GM19372 (cell line): ENCODE results near the gene PLEKHA4.
"Not testable (repeated sequence)": the region's sequence is repeated elsewhere in the genome, so short reads cannot be mapped to it uniquely, and the experiment has no call there.

Experiments used
- ATAC-seq: cut with Tn5 transposase; IDR thresholded peaks from one replicate; pipeline ENCODE4 v1.9.1; 2021; ENCODE audit warnings: mild to moderate bottlenecking, low read depth, moderate library complexity; ENCODE audit not compliant: unreplicated experiment

The PLEKHA4 gene

DNA sequence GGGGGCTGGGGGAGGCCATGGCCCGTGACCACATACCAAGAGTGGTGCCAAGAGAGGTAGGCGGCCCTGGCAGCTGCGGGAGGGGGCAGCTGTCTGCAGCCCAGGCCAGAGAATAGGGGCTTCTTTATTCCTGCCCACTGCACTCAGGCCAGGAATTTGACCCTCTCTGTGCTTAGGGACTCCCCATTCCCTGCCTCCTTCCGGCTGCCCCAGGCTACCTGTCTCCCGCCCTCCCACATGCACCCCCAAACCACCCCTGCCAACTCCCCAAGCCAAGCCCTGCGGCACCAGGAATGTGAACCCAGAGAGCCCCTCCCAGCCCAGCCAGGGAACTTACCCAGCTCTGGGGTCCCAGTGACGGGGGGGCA lies 687 bp downstream of the PLEKHA4 start:
- no peak for ATAC-seq

DNA sequence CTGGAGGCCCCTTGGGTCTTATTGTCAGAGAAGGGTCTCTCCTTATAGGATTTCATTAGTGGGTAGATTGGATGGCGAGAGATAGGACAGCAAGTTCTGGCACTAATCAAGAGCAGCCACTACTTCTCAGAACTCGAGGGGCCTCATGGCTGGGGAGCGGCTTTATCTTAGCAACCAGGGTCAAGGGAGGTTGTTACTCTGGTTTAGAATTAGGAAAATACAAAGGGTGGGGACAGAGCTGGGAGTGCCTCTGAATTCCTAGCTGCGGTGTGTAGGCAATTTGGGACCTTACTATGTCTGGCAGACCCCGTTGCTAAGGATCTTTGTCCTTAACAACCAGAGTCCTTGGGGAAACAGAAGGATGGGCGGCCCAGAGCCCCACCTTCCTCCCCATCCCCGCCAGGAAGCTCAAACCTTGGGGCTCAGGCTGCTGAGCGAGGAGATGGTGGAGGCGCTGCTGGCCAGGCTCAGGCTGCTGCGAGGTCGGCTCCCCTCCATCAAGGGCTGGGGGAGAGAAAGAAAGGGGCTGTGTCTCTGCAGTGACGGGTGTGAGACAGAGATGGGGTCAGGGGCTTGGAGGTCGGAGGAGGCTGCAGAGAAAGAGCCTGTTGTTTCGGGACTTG lies 1.2 kb downstream of the PLEKHA4 start:
- ATAC-seq, result no peak

DNA sequence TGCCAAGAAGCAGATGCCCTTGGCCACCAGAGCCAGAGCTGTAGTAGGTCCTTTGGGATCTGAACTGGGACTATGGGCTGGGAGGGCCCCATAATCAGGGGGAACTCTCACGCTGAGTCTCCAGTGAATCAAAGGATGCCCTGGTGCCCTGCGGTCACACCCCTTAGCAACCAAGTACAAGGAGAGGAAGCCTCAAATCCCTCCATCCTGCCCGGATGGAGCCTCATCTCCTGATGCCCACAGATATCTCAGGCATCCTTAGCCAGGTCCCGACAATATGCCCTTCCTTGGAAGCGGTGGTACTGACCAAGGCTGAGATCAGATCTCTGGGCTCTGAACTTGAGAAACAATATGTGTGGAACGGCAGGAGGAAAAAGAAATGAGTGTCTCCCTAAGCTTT lies 1.7 kb downstream of the PLEKHA4 start:
- ATAC-seq, result no peak

DNA sequence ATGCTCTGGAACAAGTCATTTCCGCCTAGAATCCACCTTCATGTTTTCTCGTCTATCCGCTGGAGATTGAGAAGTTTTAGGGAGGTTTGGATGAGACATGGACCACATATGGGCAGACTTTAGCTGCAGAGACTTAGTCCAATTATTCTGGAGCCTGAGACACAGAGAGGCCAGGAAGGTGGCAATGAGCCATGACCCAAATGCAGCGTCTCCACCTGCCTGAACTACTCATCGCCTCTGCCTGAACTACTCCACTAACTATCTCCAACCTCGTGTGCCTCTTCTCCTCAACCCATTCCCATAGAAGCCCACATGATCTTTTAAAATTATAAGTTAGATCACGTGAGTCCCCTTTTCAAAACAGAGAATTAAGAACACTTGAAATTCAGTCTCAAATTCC lies 5.6 kb downstream of the PLEKHA4 start:
- no peak for ATAC-seq

DNA sequence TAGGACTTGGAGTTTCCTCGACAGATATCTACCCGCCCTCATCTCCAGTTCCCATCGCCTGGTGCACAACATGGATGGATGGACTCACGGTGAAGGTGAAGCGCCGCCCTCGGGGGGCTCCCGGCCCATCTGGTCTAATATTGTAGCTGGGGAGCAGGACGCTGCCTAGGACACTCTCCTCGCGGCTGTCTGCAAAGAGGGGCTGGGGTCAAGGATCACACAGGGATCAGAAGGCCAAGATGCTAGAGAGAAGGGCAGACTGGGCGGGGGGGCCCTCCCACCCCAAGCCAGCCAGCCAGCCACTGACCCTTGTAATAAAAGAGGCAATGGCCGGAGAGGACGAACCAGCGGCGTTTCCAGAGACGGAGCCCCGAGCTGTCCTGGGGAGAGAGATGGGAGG lies 7.1 kb downstream of the PLEKHA4 start:
- no peak for ATAC-seq

DNA sequence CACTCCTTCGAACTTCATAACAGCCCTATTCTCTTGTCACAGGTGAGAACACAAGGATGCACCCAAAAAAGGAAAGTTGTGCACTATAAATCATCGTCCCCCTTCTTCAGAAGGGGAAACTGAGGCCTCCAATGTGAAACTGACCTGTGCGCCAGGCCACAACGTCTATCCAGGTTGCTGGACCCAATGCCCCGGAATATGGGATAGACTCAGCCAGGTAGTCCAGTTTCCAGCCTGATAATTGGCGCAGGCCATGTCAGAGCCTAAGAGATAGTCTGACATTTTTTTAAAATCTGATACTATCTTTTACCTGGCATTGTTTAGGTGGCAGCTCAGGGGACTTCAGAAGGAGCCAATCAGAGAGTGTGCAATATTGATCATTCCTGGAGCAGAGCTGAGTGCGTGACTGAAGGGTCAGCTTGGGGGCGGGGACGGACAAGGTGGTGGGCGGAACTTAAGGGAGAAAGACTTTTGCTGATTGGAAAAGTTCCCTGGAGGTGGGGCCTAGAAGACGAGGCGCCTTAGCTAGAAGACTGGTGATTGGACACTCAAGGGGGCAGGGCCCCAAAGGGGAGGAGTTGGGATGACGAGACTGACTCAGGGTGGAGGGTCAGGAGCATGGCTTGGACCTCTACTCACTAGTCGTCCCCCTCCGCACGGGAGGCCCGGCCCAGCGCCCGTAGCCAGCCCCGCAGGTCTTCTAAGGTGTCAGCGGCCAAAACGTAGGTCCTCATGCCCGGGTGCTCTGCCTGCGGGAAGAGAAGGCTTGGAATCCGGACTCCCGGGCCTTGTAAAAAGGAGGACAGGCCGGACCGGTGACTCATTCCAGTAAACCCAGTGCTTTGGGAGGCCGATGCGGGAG lies 8.5 kb downstream of the PLEKHA4 start:
- peak; percentile 79 for ATAC-seq

DNA sequence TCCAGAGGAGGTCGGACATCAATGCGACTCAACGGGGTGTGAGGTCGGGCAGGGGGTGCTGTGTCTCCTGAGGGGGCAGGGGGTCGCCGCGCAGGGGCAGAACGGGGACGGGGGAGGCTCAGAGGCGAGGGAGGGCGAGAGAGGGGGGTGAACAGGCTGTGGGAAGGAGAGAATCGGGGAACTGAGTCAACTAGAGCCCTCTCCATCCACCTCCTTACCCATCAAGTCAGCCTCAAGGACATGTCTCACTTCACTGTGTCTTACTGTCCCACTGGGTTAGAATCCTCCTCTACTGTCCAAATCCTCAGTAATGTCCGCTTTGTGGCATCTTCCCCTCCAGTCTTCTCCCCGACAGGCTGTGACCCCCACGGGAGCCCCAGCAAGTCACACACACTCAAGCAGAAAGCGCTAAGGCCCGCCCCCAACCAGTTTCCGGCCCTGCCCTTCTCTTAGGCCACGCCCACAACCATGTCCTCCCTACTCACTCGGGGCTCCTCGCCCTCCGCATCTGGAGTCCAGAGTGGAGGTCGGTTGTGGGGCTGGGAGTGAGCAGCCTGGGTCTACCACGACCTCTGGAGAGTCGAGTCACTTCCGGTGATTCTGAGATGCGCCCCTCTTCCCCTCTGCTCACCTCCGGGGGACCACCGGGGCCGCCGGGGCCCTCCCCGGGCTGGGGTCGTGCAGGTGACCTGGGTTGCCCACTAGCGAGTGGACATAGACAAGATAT lies 9.3 kb downstream of the PLEKHA4 start:
- ATAC-seq, result peak; percentile 67

DNA sequence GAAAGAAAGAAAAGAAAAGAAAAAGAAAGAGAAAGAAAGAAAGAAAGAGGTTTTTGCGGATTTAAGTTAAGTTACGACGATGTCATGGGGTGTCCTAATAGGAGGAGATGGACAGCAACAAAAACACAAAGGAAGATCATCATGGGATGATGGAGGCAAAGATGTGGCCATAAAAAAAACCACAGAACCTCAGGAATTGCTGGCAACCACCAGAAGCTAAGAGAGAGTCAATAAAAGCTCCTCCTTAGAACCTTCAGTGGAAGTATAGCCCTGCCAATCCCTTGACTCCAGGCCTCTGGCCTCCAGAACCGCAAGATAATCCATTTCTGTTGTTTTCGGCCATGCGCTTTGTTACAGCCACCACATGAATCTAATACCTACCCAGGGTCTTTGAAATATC lies 11.5 kb downstream of the PLEKHA4 start:
- no peak for ATAC-seq

DNA sequence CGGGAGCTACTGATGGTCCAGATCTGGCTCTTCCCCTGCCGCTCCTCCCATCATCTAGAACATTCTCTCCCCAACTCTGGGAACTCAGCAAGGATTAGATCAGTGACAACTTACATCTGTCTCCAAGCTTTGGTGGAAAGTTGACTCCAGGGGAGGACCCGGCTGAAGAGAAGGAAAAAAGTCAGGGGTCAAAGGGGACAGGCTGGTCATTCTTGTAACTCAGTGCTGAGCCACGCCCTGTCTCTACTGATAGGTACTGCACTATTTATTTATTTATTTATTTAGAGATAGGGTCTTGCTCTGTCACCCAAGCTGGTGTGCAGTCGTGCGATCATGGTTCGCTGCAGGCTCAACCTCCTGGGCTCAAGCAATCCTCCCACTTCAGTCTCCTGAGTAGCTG lies 14.3 kb downstream of the PLEKHA4 start:
- ATAC-seq, result no peak

DNA sequence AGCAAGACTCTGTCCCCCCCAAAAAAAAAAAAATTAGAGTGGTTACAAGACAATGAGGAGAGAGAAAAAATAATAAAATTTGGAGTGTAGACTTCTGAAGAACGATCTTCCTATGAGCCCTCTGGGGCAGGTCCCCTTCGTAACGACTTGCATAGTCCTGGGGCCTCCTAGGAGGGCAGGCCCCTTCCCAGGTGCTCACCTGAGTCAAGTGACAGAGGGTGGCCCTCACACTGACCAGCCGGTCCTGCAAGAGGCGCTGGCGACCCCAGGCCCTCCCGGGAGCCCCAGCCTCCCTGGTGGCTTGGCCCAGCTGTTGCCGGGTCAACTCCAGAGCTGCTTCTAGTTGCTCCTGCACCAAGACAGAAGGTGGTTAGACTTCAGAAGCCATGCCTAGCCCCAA lies 14.9 kb downstream of the PLEKHA4 start:
- no peak for ATAC-seq

DNA sequence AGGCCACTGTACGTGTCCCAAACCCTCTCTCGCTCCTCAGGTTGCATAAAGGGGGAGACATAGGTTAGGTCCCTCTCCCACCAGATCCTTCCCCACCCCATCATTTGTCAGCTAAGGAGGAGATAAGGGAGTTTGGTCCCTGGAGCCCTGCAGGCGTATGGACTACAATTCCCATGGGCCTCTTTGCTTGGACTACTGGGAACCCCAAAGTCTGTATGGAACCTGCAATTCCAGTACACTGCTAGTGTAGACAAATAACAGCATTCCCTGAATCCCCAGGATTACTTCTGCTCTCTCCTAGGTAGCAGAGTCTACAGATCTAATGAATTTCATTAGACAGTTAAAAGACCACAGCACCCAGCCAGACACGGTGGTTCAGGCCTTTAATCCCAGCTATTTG lies 16.1 kb downstream of the PLEKHA4 start:
- no peak for ATAC-seq

DNA sequence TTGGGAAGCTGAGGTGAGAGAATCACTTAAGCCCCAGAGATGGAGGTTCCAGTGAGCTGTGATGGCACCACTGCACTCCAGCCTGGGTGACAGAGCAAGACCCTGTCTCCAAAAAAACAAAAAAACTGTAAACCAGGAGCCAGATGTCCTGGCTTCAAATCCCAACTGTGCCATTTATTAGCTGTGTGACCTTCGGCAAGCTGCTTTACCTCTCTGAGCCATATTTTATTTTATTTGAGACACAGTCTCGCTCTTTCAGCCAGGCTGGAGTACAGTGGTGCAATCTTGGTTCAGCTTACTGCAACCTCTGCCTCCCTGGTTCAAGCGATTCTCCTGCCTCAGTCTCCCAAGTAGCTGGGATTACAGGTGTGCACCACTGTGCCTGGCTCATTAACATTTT lies 21.8 kb downstream of the PLEKHA4 start:
- not testable (repeated sequence) for ATAC-seq

DNA sequence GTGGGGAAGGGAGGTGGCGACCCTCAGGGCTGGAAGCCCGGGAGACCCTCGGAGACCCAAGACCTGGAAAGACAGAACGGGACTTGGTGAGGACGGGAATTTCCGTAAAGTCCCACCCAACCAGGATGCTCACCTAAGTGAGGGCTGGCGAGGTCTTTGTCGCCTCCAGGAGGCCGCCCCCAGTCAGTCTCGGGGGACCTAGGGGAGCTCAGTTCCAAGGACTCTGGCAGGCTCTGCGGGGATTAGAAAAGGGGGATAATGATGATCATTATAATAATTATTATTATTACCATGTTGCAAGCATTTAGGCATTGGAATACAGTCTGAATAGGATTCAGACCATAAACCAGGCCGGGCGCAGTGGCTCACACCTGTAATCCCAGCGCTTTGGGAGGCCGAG lies 23.0 kb downstream of the PLEKHA4 start:
- no peak for ATAC-seq

DNA sequence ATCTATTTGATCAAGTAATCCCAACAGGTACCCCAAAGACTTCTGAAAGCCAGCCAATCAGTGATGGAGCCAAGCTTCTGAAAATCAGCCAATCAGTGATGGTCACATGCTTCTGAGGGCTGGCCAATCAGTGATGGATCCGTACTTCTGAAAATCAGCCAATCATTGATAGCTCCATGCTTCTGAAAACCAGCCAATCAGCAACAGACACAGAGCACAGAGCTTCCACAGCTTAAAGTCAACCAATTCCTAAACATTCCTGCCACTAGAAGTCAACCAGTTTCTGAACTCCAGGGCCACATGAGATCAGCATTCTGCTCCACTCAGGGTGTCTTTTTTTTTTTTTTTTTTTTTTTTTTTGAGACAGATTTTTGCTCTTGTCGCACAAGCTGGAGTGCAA lies 23.9 kb downstream of the PLEKHA4 start:
- ATAC-seq, result no peak

DNA sequence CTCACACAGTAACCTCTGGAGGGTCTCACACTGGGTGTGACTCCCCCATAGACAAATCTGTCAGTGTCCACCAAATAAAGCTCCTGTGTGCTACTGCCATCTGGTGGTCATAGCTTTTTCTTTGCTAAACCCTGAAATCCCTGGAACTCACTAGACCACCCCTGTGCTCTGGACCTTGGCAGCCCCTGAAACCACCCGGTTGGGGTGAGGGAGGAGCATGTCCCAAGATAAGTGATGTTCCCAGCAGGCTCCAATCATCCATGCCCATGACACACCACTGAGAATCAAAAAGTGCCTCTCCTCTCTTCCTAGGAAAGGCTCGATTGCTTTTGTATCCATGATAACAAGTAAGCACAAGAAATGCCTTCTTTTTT lies 25.6 kb downstream of the PLEKHA4 start:
- ATAC-seq, result no peak

DNA sequence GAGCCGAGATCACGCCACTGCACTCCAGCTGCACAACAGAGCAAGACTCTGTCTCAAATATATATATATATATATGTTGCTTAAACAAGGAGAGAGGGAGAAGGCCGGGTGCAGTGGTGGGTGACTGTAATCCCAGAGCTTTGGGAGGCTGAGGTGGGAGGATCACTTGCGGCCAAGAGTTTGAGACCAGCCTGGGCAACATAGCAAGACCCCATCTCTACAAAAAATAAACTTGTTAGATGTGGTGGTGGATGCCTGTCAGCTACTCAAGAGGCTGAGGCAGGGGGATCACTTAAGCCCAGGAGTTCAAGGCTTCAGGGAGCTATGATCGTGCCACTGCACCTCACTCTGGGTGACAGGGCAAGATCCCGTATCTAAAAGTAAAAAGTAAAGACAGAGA lies 26.8 kb downstream of the PLEKHA4 start:
- ATAC-seq, result no peak

DNA sequence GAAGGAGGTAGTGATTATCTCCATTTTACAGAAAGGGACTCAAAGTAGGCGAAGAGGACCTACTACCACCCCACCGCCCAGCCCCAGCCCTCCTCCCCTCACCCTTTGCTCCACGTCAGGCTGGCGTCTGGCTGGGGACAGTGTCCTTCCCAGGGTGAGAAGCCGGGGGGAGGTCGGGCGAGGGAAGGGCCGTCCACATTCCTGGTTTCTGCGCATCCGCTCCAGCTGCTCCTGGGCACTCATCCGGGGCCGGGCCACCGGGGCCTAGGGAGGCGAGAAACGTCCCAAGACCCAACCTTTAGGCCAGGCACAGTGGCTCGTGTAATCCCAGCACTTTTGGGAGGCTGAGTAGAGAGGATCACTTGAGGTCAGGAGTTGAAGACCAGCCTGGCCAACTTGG lies 27.4 kb downstream of the PLEKHA4 start:
- ATAC-seq, result no peak

DNA sequence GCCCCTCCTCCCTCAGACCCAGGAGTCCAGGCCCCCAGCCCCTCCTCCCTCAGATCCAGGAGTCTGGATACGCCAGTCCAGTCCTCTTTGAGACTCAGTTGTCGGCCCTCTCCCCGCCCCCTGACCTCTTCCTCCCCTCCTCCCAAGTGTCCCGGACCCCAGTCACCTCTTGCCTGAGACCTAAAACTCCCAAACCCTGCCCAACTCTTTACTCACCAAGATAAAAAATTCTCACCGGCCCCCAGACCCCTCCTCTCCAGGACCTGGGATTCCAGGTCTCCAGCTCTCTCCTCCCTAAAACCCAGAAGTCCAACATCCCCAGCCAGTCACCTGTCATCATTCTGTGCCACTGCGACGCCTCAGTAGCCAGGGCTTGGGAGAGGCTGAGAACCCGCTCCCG lies 30.7 kb downstream of the PLEKHA4 start:
- no peak for ATAC-seq

DNA sequence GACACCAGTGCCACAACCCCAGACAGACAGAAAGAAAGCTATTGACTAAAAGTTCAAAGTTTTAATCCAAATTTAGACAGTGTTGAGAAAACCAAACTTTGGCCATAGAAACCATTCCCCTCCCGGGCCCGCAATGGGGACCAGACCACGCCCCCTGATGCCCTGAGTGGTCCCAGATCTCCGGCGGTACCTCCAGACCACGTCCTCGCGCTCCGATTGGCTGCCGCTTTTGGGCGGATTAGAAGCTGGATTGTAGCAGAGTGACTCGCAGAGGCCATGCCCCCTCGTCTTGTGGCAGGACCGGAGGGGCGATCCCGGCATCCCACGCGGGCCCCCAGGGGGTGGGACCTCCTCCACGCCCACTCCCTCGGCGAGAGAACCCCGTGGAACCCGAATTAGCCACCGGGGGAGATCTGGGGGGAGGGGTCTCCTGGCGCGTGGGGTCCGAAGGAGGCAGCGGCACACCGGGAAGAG lies 31.3 kb downstream of the PLEKHA4 start:
- ATAC-seq, result no peak

DNA sequence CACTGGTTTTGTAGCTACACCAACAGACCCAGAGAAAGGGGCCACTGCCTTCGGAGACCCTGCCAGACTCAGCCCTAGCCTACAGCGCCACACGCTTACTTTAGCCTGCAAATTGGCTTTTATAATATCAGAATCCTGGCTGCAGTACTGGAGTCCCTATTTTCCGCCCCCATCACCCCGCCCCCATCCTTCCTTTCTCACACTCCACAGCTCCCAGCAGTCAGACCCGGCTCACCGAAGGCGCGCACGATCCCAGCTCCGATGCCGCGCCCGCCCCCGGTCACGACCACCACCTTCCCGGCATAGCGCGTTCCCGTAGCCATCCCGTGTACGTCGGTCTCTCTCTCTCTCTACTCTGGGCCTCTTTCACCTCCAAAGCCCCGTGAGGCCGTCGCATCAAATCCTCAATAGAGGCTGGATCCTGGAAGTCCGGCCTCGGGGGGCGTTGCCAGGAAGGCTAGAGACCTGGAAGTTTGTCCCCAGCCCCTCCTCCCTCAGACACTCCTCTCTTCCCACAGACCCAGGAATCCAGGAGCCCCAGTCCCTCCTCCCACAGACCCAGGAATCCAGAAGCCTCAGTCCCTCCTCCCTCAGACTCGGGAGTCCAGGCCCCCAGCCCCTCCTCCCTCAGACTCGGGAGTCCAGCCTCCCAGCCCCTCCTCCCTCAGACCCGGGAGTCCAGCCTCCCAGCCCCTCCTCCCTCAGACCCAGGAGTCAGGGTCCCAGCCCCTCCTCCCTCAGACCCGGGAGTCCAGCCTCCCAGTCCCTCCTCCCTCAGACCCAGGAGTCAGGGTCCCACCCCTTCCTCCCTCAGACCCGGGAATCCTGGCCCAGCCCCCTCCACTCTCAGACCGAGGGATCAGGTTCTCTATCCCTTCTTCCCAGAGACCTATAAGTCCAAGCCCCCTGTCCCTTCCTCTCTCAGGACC lies 32.1 kb downstream of the PLEKHA4 start, which contains the start of gene HSD17B14:
HSD17B14 (minus strand) TSS at position 403 of the 929 bp plus-strand sequence; CDS start at position 323, 80 bp downstream.
- ATAC-seq, result no peak
